CD4-positive, alpha-beta T cell treated with Interleukin-4 for 4 hours (primary cell): ENCODE data around the gene PPM1J.

ENCODE experiments used
- DNase-seq: peaks from one replicate; pipeline ENCODE4 v3.0.0-alpha.2; 2020

The PPM1J gene

GRCh38 chr1:112685913-112686312 lies 29.2 kb downstream of the PPM1J start:
- no peak for DNase-seq

GRCh38 chr1:112678605-112679004 lies 36.5 kb downstream of the PPM1J start:
- DNase-seq = no peak

GRCh38 chr1:112677501-112677900 lies 37.6 kb downstream of the PPM1J start:
- no peak for DNase-seq

GRCh38 chr1:112676543-112676942 lies 38.6 kb downstream of the PPM1J start:
- no peak for DNase-seq

- no peak for DNase-seq
Measured at GRCh38 chr1:112675728-112676381, 39.3 kb downstream of the PPM1J start.

GRCh38 chr1:112674986-112675727 lies 40.0 kb downstream of the PPM1J start:
- DNase-seq = peak; percentile 5

- peak; percentile 55 for DNase-seq
Measured at GRCh38 chr1:112674440-112674985, 40.6 kb downstream of the PPM1J start, which contains the start of gene MOV10. MOV10 (plus strand) TSS chr1:112674659; CDS start chr1:112674913, 254 bp downstream.

- peak; percentile 22 for DNase-seq
Measured at GRCh38 chr1:112673592-112674439, 41.3 kb downstream of the PPM1J start.

GRCh38 chr1:112672842-112673241 lies 42.3 kb downstream of the PPM1J start:
- no peak for DNase-seq

- DNase-seq = no peak
Measured at GRCh38 chr1:112672009-112672408, 43.1 kb downstream of the PPM1J start.

- no peak for DNase-seq
Measured at GRCh38 chr1:112666946-112667345, 48.2 kb downstream of the PPM1J start.

GRCh38 chr1:112665857-112666256 lies 49.3 kb downstream of the PPM1J start:
- DNase-seq = no peak
